ENCODE data around the gene TFAM. TPM values are rescaled to one million over a fixed set of nuclear protein-coding genes. Genes with fewer than 3 reads are reported as not detected.

Gene TFAM
- total RNA-seq = 10 to 100 TPM; 26.6 to 34.0 (median 30.0) TPM
- polyA plus RNA-seq = 11.1 TPM
- long read RNA-seq, donor 1, full-length matches to known transcripts = 15 of 16 reads
- long read RNA-seq, donor 1, partial matches to known transcripts = 1 of 16 reads
- long read RNA-seq, donor 1, other reads (novel, unspliced or antisense) = 0 of 16 reads
- long read RNA-seq, donor 2, full-length matches to known transcripts = 4 of 7 reads
- long read RNA-seq, donor 2, partial matches to known transcripts = 2 of 7 reads
- long read RNA-seq, donor 2, other reads (novel, unspliced or antisense) = 1 of 7 reads
- long read RNA-seq, donor 3, full-length matches to known transcripts = 11 of 16 reads
- long read RNA-seq, donor 3, partial matches to known transcripts = 3 of 16 reads
- long read RNA-seq, donor 3, other reads (novel, unspliced or antisense) = 2 of 16 reads
- long read RNA-seq, donor 4, full-length matches to known transcripts = 1 of 1 reads
- long read RNA-seq, donor 4, partial matches to known transcripts = 0 of 1 reads
- long read RNA-seq, donor 4, other reads (novel, unspliced or antisense) = 0 of 1 reads

DNA sequence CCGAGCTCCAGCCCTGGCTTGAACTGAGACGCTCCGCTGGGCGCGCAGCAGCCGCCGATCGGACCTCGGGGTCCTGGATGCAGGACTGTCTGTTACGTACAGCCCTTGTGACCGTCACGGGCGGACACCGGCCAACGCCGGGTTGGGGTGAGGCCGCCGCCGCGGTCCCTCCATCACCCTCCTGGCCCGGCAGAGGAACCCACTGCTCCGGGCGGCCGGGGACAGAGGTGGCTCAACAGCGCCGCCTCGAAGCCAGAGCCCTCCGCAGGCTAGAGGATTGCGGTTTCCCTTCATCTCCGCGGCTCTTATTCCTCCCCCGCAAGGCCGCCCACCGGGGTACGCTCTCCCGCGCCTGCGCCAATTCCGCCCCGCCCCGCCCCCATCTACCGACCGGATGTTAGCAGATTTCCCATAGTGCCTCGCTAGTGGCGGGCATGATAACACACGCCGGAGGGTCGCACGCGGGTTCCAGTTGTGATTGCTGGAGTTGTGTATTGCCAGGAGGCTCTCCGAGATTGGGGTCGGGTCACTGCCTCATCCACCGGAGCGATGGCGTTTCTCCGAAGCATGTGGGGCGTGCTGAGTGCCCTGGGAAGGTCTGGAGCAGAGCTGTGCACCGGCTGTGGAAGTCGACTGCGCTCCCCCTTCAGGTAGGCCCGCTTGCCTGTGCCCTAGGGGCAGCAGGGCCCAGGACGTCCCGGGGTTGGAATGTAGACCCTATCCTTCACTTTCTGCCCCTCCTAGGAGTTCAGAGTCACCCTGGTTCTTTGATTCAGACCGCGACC lies at the start of gene TFAM:
TFAM (plus strand) TSS at position 412 of the 785 bp plus-strand sequence; CDS start at position 550, 138 bp downstream.
- no peaks in the 10 kb centered on the region for H3K27me3 ChIP-seq (ENCODE audit: control insufficient read depth, insufficient read depth)
- peak; percentile 99 for ATAC-seq

GRCh38 chr10:58336242-58336641 lies 49.0 kb upstream of the TFAM start:
- ATAC-seq = no peak
- Histone ChIP-seq H3K4me3 (ENCODE audit: low read length) (peak overlapping the region; percentile 85), H3K4me1 (ENCODE audit: control insufficient read depth, insufficient read depth, low read length) (no peaks in the 10 kb centered on the region), H3K9me3 (ENCODE audit: control insufficient read depth, low read length) (no peaks in the 10 kb centered on the region), H3K27me3 (ENCODE audit: control insufficient read depth, insufficient read depth) (no peaks in the 10 kb centered on the region), H3K27ac (ENCODE audit: low read length) (no peak overlapping the region)
- intact Hi-C loops (cut with DNase I) = loop anchor here in 1 of 4 donors (5.0 kb wide), 1 partner anchor 51 kb away; the partner anchor contains the start of gene TFAM
- 80% methylated on average over 4 of the region's 4 CpGs for WGBS
- DNase-seq = no peak

More for the DNA sequence above, at the start of gene TFAM:
- no peaks in the 10 kb centered on the region for H3K4me1 ChIP-seq (ENCODE audit: control insufficient read depth, insufficient read depth, low read length)
- intact Hi-C loops (cut with DNase I) = loop anchor here in 3 of 4 donors (2.0 to 10.0 kb wide), 3 partner anchors 48 to 80 kb away; partner anchors contain the start of gene UBE2D1 (in 2 of the 3)
- H3K4me3 ChIP-seq (ENCODE audit: low read length) = peak within 1 kb of the TSS; percentile 82
- no peaks in the 10 kb centered on the region for H3K9me3 ChIP-seq (ENCODE audit: control insufficient read depth, low read length)
- peak within 1 kb of the TSS; percentile 88 for H3K27ac ChIP-seq (ENCODE audit: low read length)
- peak; percentile 96 to 99 (median 98) for DNase-seq
- whole genome bisulfite sequencing = under 1% methylated on average over 65 of the region's 65 CpGs

- Histone ChIP-seq H3K27ac (ENCODE audit: low read length) (no peak overlapping the region), H3K27me3 (ENCODE audit: control insufficient read depth, insufficient read depth) (no peaks in the 10 kb centered on the region), H3K4me1 (ENCODE audit: control insufficient read depth, insufficient read depth, low read length) (no peaks in the 10 kb centered on the region), H3K9me3 (ENCODE audit: control insufficient read depth, low read length) (no peaks in the 10 kb centered on the region), H3K4me3 (ENCODE audit: low read length) (no peak overlapping the region)
- ATAC-seq (no peak), DNase-seq (no peak)
- intact Hi-C loops (cut with DNase I) = no loop called here
- 50% methylated on average over 4 of the region's 4 CpGs for WGBS
Observed at GRCh38 chr10:58341422-58341821, 43.8 kb upstream of the TFAM start.

DNA sequence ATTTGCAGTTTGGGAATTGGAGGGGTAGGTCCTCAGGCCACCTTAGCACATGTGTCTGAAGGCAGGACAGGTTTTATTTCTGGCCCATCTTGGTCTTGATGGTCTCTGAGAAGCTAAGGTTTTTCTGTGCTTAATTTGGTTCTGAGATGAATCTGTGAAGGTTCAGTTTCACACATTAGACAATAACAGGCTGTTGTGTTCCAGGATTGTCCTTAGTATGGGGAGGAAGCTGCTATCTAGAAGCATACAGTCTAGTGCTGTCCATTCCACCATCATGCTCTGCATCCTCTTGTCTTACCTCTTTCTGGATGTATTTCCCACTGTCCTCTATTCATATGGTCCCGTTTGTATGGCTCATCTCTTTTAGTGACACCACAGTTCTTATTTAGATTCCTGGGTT lies 43.3 kb upstream of the TFAM start:
- no peak for ATAC-seq

GRCh38 chr10:58347967-58348366 lies 37.2 kb upstream of the TFAM start:
- peaks cover 1% of the 10 kb centered on the region for H3K4me1 ChIP-seq (ENCODE audit: control insufficient read depth, insufficient read depth, low read length)

More for the DNA sequence above, 43.3 kb upstream of the TFAM start:
- Histone ChIP-seq H3K27me3 (ENCODE audit: control insufficient read depth, insufficient read depth) (no peaks in the 10 kb centered on the region), H3K4me1 (ENCODE audit: control insufficient read depth, insufficient read depth, low read length) (no peaks in the 10 kb centered on the region), H3K9me3 (ENCODE audit: control insufficient read depth, low read length) (no peaks in the 10 kb centered on the region), H3K27ac (ENCODE audit: low read length) (no peak overlapping the region), H3K4me3 (ENCODE audit: low read length) (no peak overlapping the region)
- intact Hi-C loops (cut with DNase I) = no loop called here
- WGBS = 83% methylated on average over 1 of the region's 1 CpG
- DNase-seq = no peak

GRCh38 chr10:58348571-58349033 lies 36.6 kb upstream of the TFAM start:
- Histone ChIP-seq H3K27me3 (ENCODE audit: control insufficient read depth, insufficient read depth) (no peaks in the 10 kb centered on the region), H3K27ac (ENCODE audit: low read length) (no peak overlapping the region), H3K4me1 (ENCODE audit: control insufficient read depth, insufficient read depth, low read length) (peaks cover 1% of the 10 kb centered on the region), H3K9me3 (ENCODE audit: control insufficient read depth, low read length) (no peaks in the 10 kb centered on the region), H3K4me3 (ENCODE audit: low read length) (no peak overlapping the region)
- WGBS = 93% methylated on average over 2 of the region's 2 CpGs
- intact Hi-C loops (cut with DNase I) = no loop called here
- ATAC-seq (no peak), DNase-seq (no peak)

More at GRCh38 chr10:58347967-58348366, 37.2 kb upstream of the TFAM start:
- 53% methylated on average over 1 of the region's 1 CpG for WGBS
- intact Hi-C loops (cut with DNase I) = no loop called here
- Histone ChIP-seq H3K9me3 (ENCODE audit: control insufficient read depth, low read length) (no peaks in the 10 kb centered on the region), H3K27me3 (ENCODE audit: control insufficient read depth, insufficient read depth) (no peaks in the 10 kb centered on the region), H3K27ac (ENCODE audit: low read length) (no peak overlapping the region), H3K4me3 (ENCODE audit: low read length) (no peak overlapping the region)
- ATAC-seq = no peak
- no peak for DNase-seq

DNA sequence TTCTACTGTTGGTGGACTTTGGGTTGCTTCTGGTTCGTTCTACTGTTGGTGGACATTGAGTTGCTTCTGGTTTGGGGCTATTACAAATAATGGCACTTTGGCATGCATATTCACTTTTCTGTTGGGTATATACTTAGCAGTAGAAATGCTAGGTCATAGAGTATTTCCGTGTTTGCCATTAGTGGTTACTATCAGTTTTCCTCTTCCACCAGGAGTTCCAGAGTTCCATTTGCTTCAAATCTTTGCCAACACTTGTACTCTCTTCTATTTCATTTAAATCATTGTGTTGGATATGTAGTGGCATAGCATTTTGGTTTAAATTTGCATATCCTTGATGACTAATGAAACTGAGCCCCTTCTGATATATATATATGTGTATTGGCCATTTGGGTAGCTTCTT lies 35.2 kb upstream of the TFAM start:
- Histone ChIP-seq H3K4me3 (ENCODE audit: low read length) (no peak overlapping the region), H3K27me3 (ENCODE audit: control insufficient read depth, insufficient read depth) (no peaks in the 10 kb centered on the region), H3K9me3 (ENCODE audit: control insufficient read depth, low read length) (no peaks in the 10 kb centered on the region), H3K27ac (ENCODE audit: low read length) (no peak overlapping the region), H3K4me1 (ENCODE audit: control insufficient read depth, insufficient read depth, low read length) (peaks cover 1% of the 10 kb centered on the region)
- 91% methylated on average over 2 of the region's 2 CpGs for WGBS
- no peak for ATAC-seq
- intact Hi-C loops (cut with DNase I) = no loop called here
- DNase-seq = no peak

GRCh38 chr10:58350619-58351323 lies 34.4 kb upstream of the TFAM start:
- Histone ChIP-seq H3K9me3 (ENCODE audit: control insufficient read depth, low read length) (no peaks in the 10 kb centered on the region), H3K4me1 (ENCODE audit: control insufficient read depth, insufficient read depth, low read length) (peaks cover 1% of the 10 kb centered on the region), H3K4me3 (ENCODE audit: low read length) (no peak overlapping the region), H3K27me3 (ENCODE audit: control insufficient read depth, insufficient read depth) (no peaks in the 10 kb centered on the region), H3K27ac (ENCODE audit: low read length) (no peak overlapping the region)
- ATAC-seq (no peak), DNase-seq (no peak)
- intact Hi-C loops (cut with DNase I) = no loop called here
- 84% methylated on average over 6 of the region's 6 CpGs for WGBS

GRCh38 chr10:58351616-58352578 lies 33.3 kb upstream of the TFAM start:
- Histone ChIP-seq H3K9me3 (ENCODE audit: control insufficient read depth, low read length) (no peaks in the 10 kb centered on the region), H3K4me1 (ENCODE audit: control insufficient read depth, insufficient read depth, low read length) (peaks cover 1% of the 10 kb centered on the region), H3K4me3 (ENCODE audit: low read length) (no peak overlapping the region), H3K27me3 (ENCODE audit: control insufficient read depth, insufficient read depth) (no peaks in the 10 kb centered on the region), H3K27ac (ENCODE audit: low read length) (no peak overlapping the region)
- DNase-seq (no peak), ATAC-seq (no peak)
- 93% methylated on average over 7 of the region's 7 CpGs for WGBS
- intact Hi-C loops (cut with DNase I) = no loop called here

Data from right cardiac atrium (tissue), 5 donors.